GM19372 (cell line): ENCODE measurements around the gene STK16.
"Not testable (repeated sequence)": the region's sequence is repeated elsewhere in the genome, so short reads cannot be mapped to it uniquely, and the experiment has no call there.

Source experiments
- ATAC-seq: cut with Tn5 transposase; IDR thresholded peaks from one replicate; pipeline ENCODE4 v1.9.1; 2021; ENCODE audit warnings: mild to moderate bottlenecking, low read depth, moderate library complexity; ENCODE audit not compliant: unreplicated experiment

The STK16 gene

GRCh38 chr2:219234331-219234730 lies 10.9 kb upstream of the STK16 start:
- no peak for ATAC-seq

- ATAC-seq, result no peak
Observed at GRCh38 chr2:219243291-219243761, 2.0 kb upstream of the STK16 start.

- ATAC-seq, result no peak
Observed at GRCh38 chr2:219244789-219245147, 511 bp upstream of the STK16 start.

DNA sequence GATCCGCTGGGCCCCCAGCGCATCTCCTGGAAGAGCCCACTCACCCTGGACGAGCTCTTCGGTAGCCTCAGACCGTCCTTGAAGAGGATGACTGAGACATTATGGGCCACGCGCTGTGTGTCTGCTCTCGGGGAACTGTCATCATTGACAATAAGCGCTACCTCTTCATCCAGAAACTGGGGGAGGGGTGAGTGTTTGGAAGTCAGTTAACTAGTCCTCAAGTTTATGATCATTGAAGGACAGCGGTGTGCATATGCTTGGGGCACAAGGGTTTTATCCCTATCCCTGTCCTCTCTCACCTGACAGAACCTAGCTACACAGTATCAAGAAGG lies 586 bp downstream of the STK16 start:
- ATAC-seq, result no peak

DNA sequence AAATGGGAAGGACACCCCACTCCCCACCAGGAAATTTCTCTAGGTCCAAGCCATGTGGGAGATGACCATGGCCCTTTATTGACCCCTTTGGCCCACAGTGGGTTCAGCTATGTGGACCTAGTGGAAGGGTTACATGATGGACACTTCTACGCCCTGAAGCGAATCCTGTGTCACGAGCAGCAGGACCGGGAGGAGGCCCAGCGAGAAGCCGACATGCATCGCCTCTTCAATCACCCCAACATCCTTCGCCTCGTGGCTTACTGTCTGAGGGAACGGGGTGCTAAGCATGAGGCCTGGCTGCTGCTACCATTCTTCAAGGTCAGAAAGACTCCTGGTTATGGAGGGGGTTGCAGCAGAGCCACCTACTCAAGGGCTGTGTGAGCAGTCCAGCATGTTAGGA lies 1.3 kb downstream of the STK16 start:
- ATAC-seq, result no peak

DNA sequence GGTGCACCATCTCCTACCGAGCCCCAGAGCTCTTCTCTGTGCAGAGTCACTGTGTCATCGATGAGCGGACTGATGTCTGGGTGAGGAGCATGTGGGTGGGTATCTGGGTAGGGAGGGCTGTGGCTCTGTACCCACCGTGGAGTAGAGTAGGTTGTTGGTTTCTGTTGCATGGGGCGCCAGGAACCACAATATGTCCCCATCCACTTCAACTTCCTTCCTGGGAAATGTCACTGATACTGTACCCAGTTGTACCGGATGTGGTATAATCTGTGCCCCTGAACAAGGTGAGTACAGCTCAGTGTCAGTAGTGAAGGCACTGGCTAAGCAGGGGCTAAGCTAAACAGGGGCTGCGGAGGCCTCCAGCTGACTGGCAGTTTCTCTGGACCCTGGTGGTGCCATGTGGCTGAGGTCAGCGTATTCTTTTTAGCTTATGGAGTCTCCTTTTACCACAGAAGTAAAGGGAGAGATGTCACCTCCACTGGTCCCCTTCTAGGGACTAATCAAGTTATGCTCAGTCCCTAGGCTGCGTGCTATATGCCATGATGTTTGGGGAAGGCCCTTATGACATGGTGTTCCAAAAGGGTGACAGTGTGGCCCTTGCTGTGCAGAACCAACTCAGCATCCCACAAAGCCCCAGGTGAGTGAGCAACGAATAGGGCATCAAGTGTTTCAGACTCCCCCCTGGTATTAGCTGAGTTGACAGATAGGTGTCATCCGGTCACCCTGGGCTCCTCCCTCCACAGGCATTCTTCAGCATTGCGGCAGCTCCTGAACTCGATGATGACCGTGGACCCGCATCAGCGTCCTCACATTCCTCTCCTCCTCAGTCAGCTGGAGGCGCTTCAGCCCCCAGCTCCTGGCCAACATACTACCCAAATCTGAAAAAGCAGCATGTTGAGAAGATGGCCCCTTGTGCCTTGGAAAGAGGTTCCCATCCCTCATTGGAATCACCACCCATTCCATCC lies 2.7 kb downstream of the STK16 start:
- no peak for ATAC-seq

GRCh38 chr2:219248845-219249202 lies 3.5 kb downstream of the STK16 start:
- ATAC-seq, result no peak

GRCh38 chr2:219249203-219249980 lies 4.1 kb downstream of the STK16 start:
- peak; percentile 41 for ATAC-seq

DNA sequence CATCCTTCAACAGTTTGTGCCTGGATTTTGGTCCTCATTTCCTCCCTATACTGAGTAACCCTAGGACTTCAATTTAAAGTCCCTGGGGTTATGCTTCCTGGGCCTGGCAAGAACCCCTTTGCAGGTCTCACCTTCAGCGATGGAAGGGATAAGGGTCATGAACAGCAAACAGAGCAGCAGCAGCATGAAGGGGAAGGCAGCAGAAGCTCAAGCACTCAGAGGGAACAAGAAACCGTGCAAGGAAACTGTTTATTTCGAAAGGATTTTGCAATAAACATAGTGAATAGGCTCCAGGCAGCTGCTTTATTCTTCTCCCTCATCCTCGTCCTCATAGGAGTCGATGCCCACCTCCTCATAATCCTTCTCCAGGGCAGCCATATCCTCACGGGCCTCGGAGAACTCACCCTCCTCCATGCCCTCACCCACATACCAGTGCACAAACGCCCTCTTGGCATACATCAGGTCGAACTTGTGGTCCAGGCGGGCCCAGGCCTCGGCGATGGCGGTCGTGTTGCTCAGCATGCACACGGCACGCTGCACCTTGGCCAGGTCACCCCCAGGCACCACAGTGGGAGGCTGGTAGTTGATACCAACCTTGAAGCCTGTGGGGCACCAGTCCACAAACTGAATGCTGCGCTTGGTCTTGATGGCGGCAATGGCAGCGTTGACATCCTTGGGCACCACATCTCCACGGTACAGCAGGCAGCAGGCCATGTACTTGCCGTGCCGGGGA lies 4.9 kb downstream of the STK16 start:
- ATAC-seq, result no peak

DNA sequence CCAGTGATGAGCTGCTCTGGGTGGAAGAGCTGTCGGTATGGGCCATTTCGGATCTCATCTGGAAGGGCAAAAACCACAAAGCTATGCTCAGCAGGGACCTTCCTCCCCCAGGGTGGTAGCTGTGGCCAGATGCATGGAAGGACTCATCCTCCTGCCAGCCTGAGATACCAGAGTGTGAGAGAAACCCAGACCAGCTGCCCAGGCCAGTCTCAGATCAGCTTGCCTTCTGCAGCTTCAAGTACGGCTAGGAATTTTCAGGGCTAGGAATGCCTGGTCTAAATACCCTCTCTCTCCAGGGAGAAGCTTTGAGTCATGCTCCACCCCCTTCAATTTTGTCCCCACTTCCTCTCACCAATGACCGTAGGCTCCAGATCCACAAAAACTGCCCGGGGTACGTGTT lies 6.4 kb downstream of the STK16 start:
- ATAC-seq, result no peak

- no peak for ATAC-seq
Observed at GRCh38 chr2:219252084-219252483, 6.8 kb downstream of the STK16 start.

GRCh38 chr2:219252570-219252899 lies 7.3 kb downstream of the STK16 start:
- ATAC-seq, result no peak

- no peak for ATAC-seq
Observed at GRCh38 chr2:219252900-219253752, 7.8 kb downstream of the STK16 start, which contains the start of gene TUBA4B. Gene TUBA4B (plus strand): TSS chr2:219253243. CDS start chr2:219253408, 165 bp downstream.

DNA sequence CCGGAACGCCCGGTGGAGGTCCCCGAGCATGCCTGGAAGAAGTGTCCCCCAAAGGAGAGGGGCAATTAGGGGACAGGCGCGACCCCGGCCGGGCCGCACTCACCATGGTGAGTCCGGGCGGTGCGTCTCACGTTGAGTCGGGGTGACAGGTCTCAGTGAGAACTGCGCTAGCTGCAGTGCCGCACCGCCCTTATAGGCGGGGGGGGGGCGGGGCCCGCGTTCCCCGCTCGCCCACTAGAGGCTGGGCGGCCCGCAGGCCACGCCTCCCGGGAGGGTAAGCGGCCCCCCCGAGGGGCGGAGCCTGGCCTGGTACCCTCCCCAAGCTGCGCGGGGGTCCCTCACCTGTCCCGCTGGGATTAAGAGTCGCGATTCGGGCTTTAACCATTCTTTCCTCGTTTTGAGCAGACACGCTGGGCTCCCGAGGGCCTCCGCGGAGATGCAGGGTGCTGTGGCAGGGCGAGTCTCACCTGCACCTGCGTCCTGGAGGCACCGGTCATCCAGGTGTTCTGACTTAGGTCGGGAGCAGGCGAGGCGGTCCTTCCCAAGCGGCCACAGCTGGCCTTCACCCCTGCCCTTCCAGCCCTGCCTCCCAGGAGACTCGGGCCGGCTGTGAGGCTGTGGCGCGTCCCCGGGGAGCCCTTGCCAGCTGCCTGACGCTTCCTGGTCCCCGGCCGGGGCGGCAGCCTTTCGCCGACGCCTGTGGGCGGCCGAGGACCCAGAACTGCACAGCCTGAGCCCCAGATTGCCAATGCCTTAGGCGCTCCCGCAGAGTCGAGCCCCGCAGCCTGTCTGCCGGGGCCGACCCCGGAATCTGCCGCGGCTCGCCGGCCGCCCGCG lies 8.7 kb downstream of the STK16 start, which contains the start of gene TUBA4A:
TUBA4A (minus strand) TSS at position 166 of the 837 bp plus-strand sequence; CDS start at position 106, 60 bp downstream.
- ATAC-seq, result peak; percentile 48

GRCh38 chr2:219254590-219255201 lies 9.4 kb downstream of the STK16 start:
- peak; percentile 30 for ATAC-seq

GRCh38 chr2:219258942-219259341 lies 13.7 kb downstream of the STK16 start:
- ATAC-seq, result not testable (repeated sequence)

GRCh38 chr2:219261024-219261855 lies 16.0 kb downstream of the STK16 start:
- ATAC-seq, result no peak

GRCh38 chr2:219266232-219266631 lies 21.0 kb downstream of the STK16 start:
- no peak for ATAC-seq
